ENCODE data around the gene HOOK2. TPM values are rescaled to one million over a fixed set of nuclear protein-coding genes. Genes with fewer than 3 reads are reported as not detected.

The HOOK2 gene
- total and polyA plus RNA-seq, 9 of the 15 experiments (the other 6 are each of a cell fraction or from before 2014, with no cell fraction given) = 1.3 to 17.2 (median 9.9) TPM

GRCh38 chr19:12722566-12723380, 52.6 kb downstream of the HOOK2 start (continued):
- TF ChIP-seq, protein P1, sequence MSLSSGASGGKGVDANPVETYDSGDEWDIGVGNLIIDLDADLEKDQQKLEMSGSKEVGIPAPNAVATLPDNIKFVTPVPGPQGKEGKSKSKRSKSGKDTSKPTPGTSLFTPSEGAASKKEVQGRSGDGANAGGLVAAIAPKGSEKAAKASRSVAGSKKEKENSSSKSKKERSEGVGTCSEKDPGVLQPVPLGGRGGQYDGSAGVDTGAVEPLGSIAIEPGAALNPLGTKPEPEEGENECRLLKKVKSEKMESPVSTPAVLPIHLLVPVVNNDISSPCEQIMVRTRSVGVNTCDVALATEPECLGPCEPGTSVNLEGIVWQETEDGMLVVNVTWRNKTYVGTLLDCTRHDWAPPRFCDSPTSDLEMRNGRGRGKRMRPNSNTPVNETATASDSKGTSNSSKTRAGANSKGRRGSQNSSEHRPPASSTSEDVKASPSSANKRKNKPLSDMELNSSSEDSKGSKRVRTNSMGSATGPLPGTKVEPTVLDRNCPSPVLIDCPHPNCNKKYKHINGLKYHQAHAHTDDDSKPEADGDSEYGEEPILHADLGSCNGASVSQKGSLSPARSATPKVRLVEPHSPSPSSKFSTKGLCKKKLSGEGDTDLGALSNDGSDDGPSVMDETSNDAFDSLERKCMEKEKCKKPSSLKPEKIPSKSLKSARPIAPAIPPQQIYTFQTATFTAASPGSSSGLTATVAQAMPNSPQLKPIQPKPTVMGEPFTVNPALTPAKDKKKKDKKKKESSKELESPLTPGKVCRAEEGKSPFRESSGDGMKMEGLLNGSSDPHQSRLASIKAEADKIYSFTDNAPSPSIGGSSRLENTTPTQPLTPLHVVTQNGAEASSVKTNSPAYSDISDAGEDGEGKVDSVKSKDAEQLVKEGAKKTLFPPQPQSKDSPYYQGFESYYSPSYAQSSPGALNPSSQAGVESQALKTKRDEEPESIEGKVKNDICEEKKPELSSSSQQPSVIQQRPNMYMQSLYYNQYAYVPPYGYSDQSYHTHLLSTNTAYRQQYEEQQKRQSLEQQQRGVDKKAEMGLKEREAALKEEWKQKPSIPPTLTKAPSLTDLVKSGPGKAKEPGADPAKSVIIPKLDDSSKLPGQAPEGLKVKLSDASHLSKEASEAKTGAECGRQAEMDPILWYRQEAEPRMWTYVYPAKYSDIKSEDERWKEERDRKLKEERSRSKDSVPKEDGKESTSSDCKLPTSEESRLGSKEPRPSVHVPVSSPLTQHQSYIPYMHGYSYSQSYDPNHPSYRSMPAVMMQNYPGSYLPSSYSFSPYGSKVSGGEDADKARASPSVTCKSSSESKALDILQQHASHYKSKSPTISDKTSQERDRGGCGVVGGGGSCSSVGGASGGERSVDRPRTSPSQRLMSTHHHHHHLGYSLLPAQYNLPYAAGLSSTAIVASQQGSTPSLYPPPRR (CRISPR knock-in tag; IDR thresholded peaks at IDR 0.05; ENCODE audit: borderline replicate concordance) = no peak
- no peak for TF ChIP-seq TCF7 (IDR thresholded peaks at IDR 0.05; ENCODE audit: borderline replicate concordance)
- TF ChIP-seq ZC3H11A (IDR thresholded peaks at IDR 0.05; ENCODE audit: low read depth, low read length) = no peak
- TF ChIP-seq ZBTB5 (IDR thresholded peaks at IDR 0.05) = no peak
- peak; percentile 94 to 97 for TF ChIP-seq MNT (conservative IDR thresholded peaks at IDR 0.05)
- TF ChIP-seq KLF10 (CRISPR knock-in tag; IDR thresholded peaks at IDR 0.05) = no peak
- TF ChIP-seq NR2F6 (CRISPR knock-in tag; IDR thresholded peaks at IDR 0.05) = no peak
- no peak for TF ChIP-seq XRCC3 (IDR thresholded peaks at IDR 0.05)
- peak; percentile 49; the same call in 1 of the 2 replicates for TF ChIP-seq SMARCE1 (IDR thresholded peaks at IDR 0.05)
- TF ChIP-seq HDAC3 (IDR thresholded peaks at IDR 0.05; ENCODE audit: borderline replicate concordance, partially characterized antibody) = no peak
- TF ChIP-seq RB1 (IDR thresholded peaks at IDR 0.05; ENCODE audit: low read depth) = no peak; the same call in 1 of the 2 replicates
- no peak for TF ChIP-seq HMG20A (CRISPR knock-in tag; conservative IDR thresholded peaks at IDR 0.05)
- TF ChIP-seq, protein P2, sequence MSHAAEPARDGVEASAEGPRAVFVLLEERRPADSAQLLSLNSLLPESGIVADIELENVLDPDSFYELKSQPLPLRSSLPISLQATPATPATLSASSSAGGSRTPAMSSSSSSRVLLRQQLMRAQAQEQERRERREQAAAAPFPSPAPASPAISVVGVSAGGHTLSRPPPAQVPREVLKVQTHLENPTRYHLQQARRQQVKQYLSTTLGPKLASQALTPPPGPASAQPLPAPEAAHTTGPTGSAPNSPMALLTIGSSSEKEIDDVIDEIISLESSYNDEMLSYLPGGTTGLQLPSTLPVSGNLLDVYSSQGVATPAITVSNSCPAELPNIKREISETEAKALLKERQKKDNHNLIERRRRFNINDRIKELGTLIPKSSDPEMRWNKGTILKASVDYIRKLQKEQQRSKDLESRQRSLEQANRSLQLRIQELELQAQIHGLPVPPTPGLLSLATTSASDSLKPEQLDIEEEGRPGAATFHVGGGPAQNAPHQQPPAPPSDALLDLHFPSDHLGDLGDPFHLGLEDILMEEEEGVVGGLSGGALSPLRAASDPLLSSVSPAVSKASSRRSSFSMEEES (CRISPR knock-in tag; IDR thresholded peaks at IDR 0.05) = peak; percentile 100
- no peak for TF ChIP-seq ZNF253 (CRISPR knock-in tag; conservative IDR thresholded peaks at IDR 0.05)
